CD4-positive, alpha-beta T cell (primary cell): ENCODE data around the gene KLHL3. TPM values are rescaled to one million over a fixed set of nuclear protein-coding genes. Genes with fewer than 3 reads are reported as not detected.

Source experiments
- ATAC-seq: fragments of 200-7000 bp; cut with Tn5 transposase; one replicate; pipeline ENCODE4 v1.10.0; 2022; ENCODE audit warnings: mild to moderate bottlenecking; ENCODE audit not compliant: poor library complexity
- CTCF ChIA-PET: fragments of 350-600 bp; sonication (Branson Sonifier 250); formaldehyde crosslinking; loops from one replicate; lab custom pipeline; 2021; ENCODE audit warnings: antibody characterized with exemption, inconsistent platforms; lab: Charles Lee
- POLR2A ChIA-PET: fragments of 350-600 bp; sonication (Branson Sonifier 250); formaldehyde crosslinking; loops from one replicate; lab custom pipeline; 2021; ENCODE audit warnings: antibody characterized with exemption, inconsistent platforms; lab: Charles Lee
- DNase-seq, 14 experiments: peaks; one replicate each; pipeline ENCODE4 v3.0.0-alpha.2; 2013 to 2020; ENCODE audit warnings: mixed read lengths in 2 of 14
- H3K27ac ChIP-seq, 2 donors: one replicate each; pipeline versions ENCODE4 v1.5.1 to v1.7.0; 2013; ENCODE audit warnings: low read length in 2 of 2, low read depth in 1 of 2, mild to moderate bottlenecking in 1 of 2
- H3K27me3 ChIP-seq, 2 experiments: 1 replicate in 1 of 2; 2 replicates in 1 of 2; pipeline versions ENCODE4 v1.6.1 to v1.7.0; 2013; ENCODE audit warnings: low read length in 2 of 2, control low read depth in 1 of 2, mild to moderate bottlenecking in 1 of 2, moderate library complexity in 1 of 2; ENCODE audit not compliant: insufficient read depth in 2 of 2, control insufficient read depth in 1 of 2
- H3K36me3 ChIP-seq: one replicate; pipeline ENCODE4 v1.6.1; 2013; ENCODE audit warnings: low read length, control low read depth; ENCODE audit not compliant: insufficient read depth
- H3K4me1 ChIP-seq: one replicate; pipeline ENCODE4 v1.6.1; 2013; ENCODE audit warnings: low read length, control low read depth; ENCODE audit not compliant: insufficient read depth
- H3K4me3 ChIP-seq: one replicate; pipeline ENCODE4 v1.5.1; 2013; ENCODE audit warnings: mild to moderate bottlenecking, low read length, moderate library complexity
- H3K9me3 ChIP-seq, 2 experiments: 1 replicate in 1 of 2; 2 replicates in 1 of 2; pipeline versions ENCODE4 v1.6.1 to v1.7.0; 2013; ENCODE audit warnings: low read length in 2 of 2, mild to moderate bottlenecking in 2 of 2, control low read depth in 1 of 2, moderate library complexity in 1 of 2; ENCODE audit not compliant: control insufficient read depth in 1 of 2, insufficient read depth in 1 of 2
- H3K27ac Mint-ChIP-seq: one replicate; pipeline ENCODE4 v1.8.0; 2020; ENCODE audit warnings: mixed read lengths
- H3K27me3 Mint-ChIP-seq: one replicate; pipeline ENCODE4 v1.8.0; 2021; ENCODE audit warnings: mixed read lengths
- H3K36me3 Mint-ChIP-seq: one replicate; pipeline ENCODE4 v1.8.0; 2021; ENCODE audit warnings: low read depth, mixed read lengths
- H3K4me1 Mint-ChIP-seq: one replicate; pipeline ENCODE4 v1.8.0; 2021; ENCODE audit warnings: low read depth, mixed read lengths
- H3K4me3 Mint-ChIP-seq: one replicate; pipeline ENCODE4 v1.8.0; 2020; ENCODE audit warnings: mild to moderate bottlenecking, mixed read lengths
- H3K9me3 Mint-ChIP-seq: one replicate; pipeline ENCODE4 v1.8.0; 2020; ENCODE audit warnings: mixed read lengths
- CTCF ChIP-seq: fragments of 200-600 bp; IDR thresholded peaks from one replicate; pipeline ENCODE4 v1.8.0; 2022; ENCODE audit warnings: antibody characterized with exemption, mild to moderate bottlenecking
- intact Hi-C, 2 experiments: fragments of 100-400 bp; cut with DNase I in 1 of 2; cut with micrococcal nuclease in 1 of 2; formaldehyde crosslinking; loops; one replicate each; pipeline versions ENCODE4 v1.15.1 to v1.9.0; 2023 to 2025; cut with DNase I, micrococcal nuclease
- total RNA-seq, 174 experiments: library from RNA in 2 of 174; stranded (reverse) in 2 of 174; gene quantifications; one replicate each; pipeline ENCODE4 v1.2.3 and lab custom pipeline; 2021 to 2026

The KLHL3 gene
- total RNA-seq, 2 experiments from 2014 or later: 22.0 to 25.9 TPM

- Mint-ChIP-seq H3K9me3 (peaks cover 2% of the 10 kb centered on the region), H3K4me1 (peaks cover 15% of the 10 kb centered on the region), H3K27ac (no peak overlapping the region), H3K4me3 (no peak overlapping the region), H3K27me3 (no peaks in the 10 kb centered on the region), H3K36me3 (no peaks in the 10 kb centered on the region)
- ATAC-seq (peak; percentile 78), DNase-seq (peak in 6 of 14 experiments; percentile 1 to 78 (median 56))
- Histone ChIP-seq H3K27me3 (no peaks in the 10 kb centered on the region), H3K27ac (peak overlapping the region; percentile 56 to 68), H3K36me3 (no peaks in the 10 kb centered on the region), H3K4me3 (peak overlapping the region; percentile 31), H3K4me1 (peaks cover 42% of the 10 kb centered on the region), H3K9me3 (no peaks in the 10 kb centered on the region)
- intact Hi-C loops: loop anchor here in 1 of 2 experiments (2.0 kb wide), 2 partner anchors 15 to 41 kb away; no protein-coding TSS in a partner anchor
- TF ChIP-seq CTCF: no peak
- ChIA-PET POLR2A (interaction anchor here (1.1 to 4.4 kb wide), 6 partner anchors 12 to 77 kb away, joined by 3 to 80 read pairs (median 26); partner anchors contain the start of gene HNRNPA0), CTCF (interaction anchor here (0.7 to 4.3 kb wide), 4 partner anchors 11 to 108 kb away, joined by 3 to 26 read pairs (median 6); no protein-coding TSS in a partner anchor)
These were observed 1.7 kb upstream of the KLHL3 start for GRCh38 chr5:137737349-137738131.

DNA sequence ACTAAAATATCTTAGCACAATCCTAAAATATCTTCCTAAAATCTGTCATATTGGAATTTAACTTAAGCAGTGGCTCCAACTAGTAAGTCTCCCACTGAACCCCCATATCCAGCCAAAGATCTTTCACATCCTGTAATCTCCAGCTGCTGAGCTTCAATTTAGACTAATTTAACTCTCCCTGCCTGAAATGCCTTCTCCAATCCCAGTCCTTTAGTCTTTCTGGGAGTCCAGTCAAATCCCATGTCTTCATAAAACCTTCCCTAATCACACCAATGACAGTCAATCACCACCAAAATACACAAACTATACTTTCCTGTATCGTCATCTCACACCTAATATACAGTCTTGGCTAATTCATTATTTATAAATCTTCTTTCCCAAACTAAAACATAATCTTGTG lies 607 bp upstream of the KLHL3 start:
- no peaks in the 10 kb centered on the region for H3K27me3 ChIP-seq
- no peaks in the 10 kb centered on the region for H3K36me3 Mint-ChIP-seq
- DNase-seq (no peak), ATAC-seq (no peak)
- peaks cover 42% of the 10 kb centered on the region for H3K4me1 ChIP-seq
- H3K9me3 Mint-ChIP-seq: peaks cover 2% of the 10 kb centered on the region
- H3K4me1 Mint-ChIP-seq: peaks cover 15% of the 10 kb centered on the region
- intact Hi-C loops: loop anchor here in 1 of 2 experiments (2.0 kb wide), 2 partner anchors 16 to 40 kb away; no protein-coding TSS in a partner anchor
- POLR2A ChIA-PET: interaction anchor here (1.4 to 4.4 kb wide), 9 partner anchors 11 to 76 kb away, joined by 3 to 80 read pairs (median 7); partner anchors contain the start of gene HNRNPA0
- no peak for TF ChIP-seq CTCF
- no peaks in the 10 kb centered on the region for H3K27me3 Mint-ChIP-seq
- no peaks in the 10 kb centered on the region for H3K9me3 ChIP-seq
- CTCF ChIA-PET: interaction anchor here (0.9 to 4.3 kb wide), 4 partner anchors 15 to 107 kb away, joined by 4 to 26 read pairs (median 4); no protein-coding TSS in a partner anchor
- no peak overlapping the region for H3K4me3 ChIP-seq
- H3K4me3 Mint-ChIP-seq: no peak overlapping the region
- no peak overlapping the region for H3K27ac Mint-ChIP-seq
- H3K27ac ChIP-seq: peak overlapping the region in 1 of 2 donors; percentile 31
- H3K36me3 ChIP-seq: no peaks in the 10 kb centered on the region

GRCh38 chr5:137734962-137735554 lies 831 bp downstream of the KLHL3 start:
- Mint-ChIP-seq H3K27me3 (no peaks in the 10 kb centered on the region), H3K36me3 (peaks cover 4% of the 10 kb centered on the region), H3K4me3 (no peak overlapping the region), H3K27ac (no peak overlapping the region), H3K9me3 (peaks cover 2% of the 10 kb centered on the region), H3K4me1 (peaks cover 22% of the 10 kb centered on the region)
- no peak for ATAC-seq
- Histone ChIP-seq H3K4me1 (peaks cover 42% of the 10 kb centered on the region), H3K9me3 (no peaks in the 10 kb centered on the region), H3K27ac (peak overlapping the region; percentile 21 to 31), H3K36me3 (no peaks in the 10 kb centered on the region), H3K4me3 (peak overlapping the region; percentile 72), H3K27me3 (no peaks in the 10 kb centered on the region)
- CTCF ChIA-PET: interaction anchor here (0.8 to 4.3 kb wide), 3 partner anchors 17 to 106 kb away, joined by 4 to 26 read pairs (median 4); no protein-coding TSS in a partner anchor
- peak in 8 of 14 experiments; percentile 4 to 42 (median 29) for DNase-seq
- intact Hi-C loops: loop anchor here (2.0 to 5.0 kb wide), 2 partner anchors 38 to 74 kb away; no protein-coding TSS in a partner anchor
- TF ChIP-seq CTCF: no peak
- POLR2A ChIA-PET: interaction anchor here (1.4 to 4.4 kb wide), 9 partner anchors 9 to 75 kb away, joined by 3 to 80 read pairs (median 7); partner anchors contain the start of gene HNRNPA0
